HepG2 (cell line): ENCODE results near the gene NARS2. TPM values are rescaled to one million over a fixed set of nuclear protein-coding genes. Genes with fewer than 3 reads are reported as not detected.

Source experiments
- ARID4A ChIP-seq: sonication (generic); formaldehyde crosslinking; IDR thresholded peaks from 2 replicates; pipeline ENCODE4 v1.5.0; 2020; ENCODE audit warnings: mild to moderate bottlenecking, missing genetic modification reagents, borderline replicate concordance
- CEBPG ChIP-seq: IDR thresholded peaks from 2 replicates; pipeline ENCODE4 v1.6.1; 2016
- CREBL2 ChIP-seq: sonication (generic); formaldehyde crosslinking; IDR thresholded peaks from 2 replicates; pipeline ENCODE4 v1.8.1; 2023; ENCODE audit warnings: missing genetic modification reagents, mild to moderate bottlenecking, borderline replicate concordance
- FOSL1 ChIP-seq: sonication (generic); formaldehyde crosslinking; IDR thresholded peaks from 2 replicates; pipeline ENCODE4 v1.9.0; 2021; ENCODE audit warnings: missing genetic modification reagents, borderline replicate concordance
- FOXO4 ChIP-seq: sonication (generic); formaldehyde crosslinking; conservative IDR thresholded peaks from 2 replicates; pipeline ENCODE4 v1.8.1; 2023; ENCODE audit warnings: missing genetic modification reagents
- HES4 ChIP-seq: sonication (generic); formaldehyde crosslinking; IDR thresholded peaks from 2 replicates; pipeline ENCODE4 v1.9.0; 2021; ENCODE audit warnings: mild to moderate bottlenecking, missing genetic modification reagents, borderline replicate concordance
- HNRNPH1 ChIP-seq: fragments of 200-400 bp; formaldehyde crosslinking; optimal IDR thresholded peaks from 2 replicates; pipeline ENCODE3; 2017; ENCODE audit warnings: mild to moderate bottlenecking, low read depth, low read length
- HNRNPL ChIP-seq: fragments of 200-400 bp; formaldehyde crosslinking; IDR thresholded peaks from 2 replicates; pipeline ENCODE4 v1.6.1; 2017; ENCODE audit warnings: mild to moderate bottlenecking, low read depth, low read length
- HNRNPLL ChIP-seq: fragments of 200-400 bp; formaldehyde crosslinking; IDR thresholded peaks from 2 replicates; pipeline ENCODE4 v1.6.1; 2017; ENCODE audit warnings: mild to moderate bottlenecking, low read depth, low read length; ENCODE audit not compliant: poor library complexity, severe bottlenecking
- MXD1 ChIP-seq: sonication (generic); formaldehyde crosslinking; IDR thresholded peaks from 2 replicates; pipeline ENCODE4 v1.4.0; 2020; ENCODE audit warnings: mild to moderate bottlenecking, missing genetic modification reagents
- SALL2 ChIP-seq: sonication (generic); formaldehyde crosslinking; IDR thresholded peaks from 2 replicates; pipeline ENCODE4 v1.8.1; 2023; ENCODE audit warnings: mild to moderate bottlenecking, missing genetic modification reagents, inconsistent platforms
- SIN3B ChIP-seq: fragments of 150-350 bp; IDR thresholded peaks from 2 replicates; pipeline ENCODE4 v1.6.1; 2014; ENCODE audit warnings: low read length
- ZNF205 ChIP-seq: IDR thresholded peaks from 2 replicates; pipeline ENCODE4 v1.6.1; 2018; ENCODE audit warnings: missing biosample characterization, missing genetic modification reagents
- ZNF24 ChIP-seq: fragments of 450-650 bp; IDR thresholded peaks from 2 replicates; pipeline ENCODE4 v1.6.1; 2017; ENCODE audit warnings: antibody characterized with exemption, mild to moderate bottlenecking
- ZNF251 ChIP-seq: sonication (generic); formaldehyde crosslinking; IDR thresholded peaks from 2 replicates; pipeline ENCODE4 v1.9.0; 2021; ENCODE audit warnings: mild to moderate bottlenecking, missing genetic modification reagents
- ZNF362 ChIP-seq: sonication (generic); formaldehyde crosslinking; IDR thresholded peaks from 2 replicates; pipeline ENCODE4 v1.4.0; 2020; ENCODE audit warnings: missing genetic modification reagents, mild to moderate bottlenecking, borderline replicate concordance
- ZNF543 ChIP-seq: sonication (generic); formaldehyde crosslinking; IDR thresholded peaks from 2 replicates; pipeline ENCODE4 v1.4.0; 2020; ENCODE audit warnings: mild to moderate bottlenecking, missing genetic modification reagents
- ZNF580 ChIP-seq: IDR thresholded peaks from 2 replicates; pipeline ENCODE4 v1.6.1; 2016; ENCODE audit warnings: low read depth, borderline replicate concordance
- ZNF737 ChIP-seq: sonication (generic); formaldehyde crosslinking; IDR thresholded peaks from 2 replicates; pipeline ENCODE4 v1.5.0; 2020; ENCODE audit warnings: missing genetic modification reagents, mild to moderate bottlenecking, borderline replicate concordance
- polyA plus RNA-seq, 8 experiments: library from polyadenylated mRNA; depleted of rRNA in 3 of 8; stranded (reverse) in 7 of 8; unstranded in 1 of 8; fragments of >200 nt; fragmentation: Illumina TruSeq in 4 of 8; extraction: Trizol in 4 of 8; gene quantifications; 2 replicates each; pipeline versions ENCODE4 v1.2.1 to v1.2.3, GENCODE V29; 2011 to 2016; ENCODE audit warnings: low read depth in 4 of 8, missing spikeins in 1 of 8, mixed read lengths in 1 of 8; ENCODE audit not compliant: insufficient read depth in 1 of 8
- total RNA-seq, 5 experiments: library from RNA; depleted of rRNA; stranded (reverse); fragments of >200 nt; fragmentation: Illumina TruSeq; extraction: Trizol; gene quantifications; 2 replicates each; pipeline ENCODE4 v1.2.3, GENCODE V29; 2016; ENCODE audit warnings: low read depth in 1 of 5
- TF ChIP-seq, protein P1 (sequence below): sonication (generic); formaldehyde crosslinking; IDR thresholded peaks from 2 replicates; pipeline ENCODE4 v1.9.0; 2022; ENCODE audit warnings: low read depth, missing genetic modification reagents

The NARS2 gene
- total and polyA plus RNA-seq, 2 of the 13 experiments (the other 11 are each of a cell fraction or from before 2014, with no cell fraction given) = 45.9 to 65.0 TPM

DNA sequence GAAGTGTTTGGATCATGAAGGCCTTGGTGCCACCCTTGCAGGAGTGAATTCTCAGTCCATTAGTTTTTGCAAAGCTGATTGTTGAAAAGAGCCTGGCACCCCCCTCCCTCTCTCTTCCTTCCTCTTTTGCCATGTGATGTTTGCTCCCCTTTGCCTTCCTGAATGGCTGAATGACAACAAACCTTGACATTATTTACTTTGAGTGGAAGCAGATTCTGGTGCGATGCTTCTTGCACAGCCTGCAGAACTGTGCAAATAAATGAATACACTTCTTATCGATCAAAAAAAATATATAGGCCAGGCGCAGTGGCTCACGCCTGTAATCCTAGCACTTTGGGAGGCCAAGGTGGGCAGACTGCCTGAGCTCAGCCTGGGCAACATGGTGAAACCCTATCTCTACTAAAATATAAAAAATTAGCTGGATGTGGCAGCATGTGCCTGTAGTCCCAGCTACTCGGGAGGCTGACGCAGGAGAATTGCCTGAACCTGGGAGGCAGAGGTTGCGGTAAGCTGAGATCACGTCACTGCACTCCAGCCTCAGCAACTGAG lies 2.0 kb upstream of the NARS2 start (continued):
- TF ChIP-seq MXD1 (CRISPR knock-in tag) (no peak), CEBPG (CRISPR knock-in tag) (peak; percentile 46; the same call in 1 of the 2 replicates), ZNF205 (0 out of 2 replicates have a peak, but pooled peaks have one; percentile 31), HNRNPH1 (no peak), ZNF737 (no peak), CREBL2 (CRISPR knock-in tag) (no peak), HNRNPLL (no peak), ZNF251 (CRISPR knock-in tag) (no peak), ZNF580 (CRISPR knock-in tag) (0 out of 2 replicates have a peak, but pooled peaks have one; percentile 52), FOXO4 (CRISPR knock-in tag) (no peak), SALL2 (CRISPR knock-in tag) (no peak), FOSL1 (CRISPR knock-in tag) (no peak), SIN3B (no peak), ARID4A (CRISPR knock-in tag) (peak; percentile 67; the same call in 1 of the 2 replicates), ZNF543 (no peak), HES4 (no peak), ZNF362 (CRISPR knock-in tag) (peak; percentile 83; the same call in 1 of the 2 replicates), ZNF24 (peak; percentile 31; the same call in 1 of the 2 replicates), HNRNPL (no peak)
- TF ChIP-seq, protein P1, sequence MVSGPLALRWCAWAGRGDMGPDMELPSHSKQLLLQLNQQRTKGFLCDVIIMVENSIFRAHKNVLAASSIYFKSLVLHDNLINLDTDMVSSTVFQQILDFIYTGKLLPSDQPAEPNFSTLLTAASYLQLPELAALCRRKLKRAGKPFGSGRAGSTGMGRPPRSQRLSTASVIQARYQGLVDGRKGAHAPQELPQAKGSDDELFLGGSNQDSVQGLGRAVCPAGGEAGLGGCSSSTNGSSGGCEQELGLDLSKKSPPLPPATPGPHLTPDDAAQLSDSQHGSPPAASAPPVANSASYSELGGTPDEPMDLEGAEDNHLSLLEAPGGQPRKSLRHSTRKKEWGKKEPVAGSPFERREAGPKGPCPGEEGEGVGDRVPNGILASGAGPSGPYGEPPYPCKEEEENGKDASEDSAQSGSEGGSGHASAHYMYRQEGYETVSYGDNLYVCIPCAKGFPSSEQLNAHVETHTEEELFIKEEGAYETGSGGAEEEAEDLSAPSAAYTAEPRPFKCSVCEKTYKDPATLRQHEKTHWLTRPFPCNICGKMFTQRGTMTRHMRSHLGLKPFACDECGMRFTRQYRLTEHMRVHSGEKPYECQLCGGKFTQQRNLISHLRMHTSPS (CRISPR knock-in tag) = peak; percentile 85; the same call in 1 of the 2 replicates
